SJSA1 (cell line): ENCODE measurements around the gene DDX59. TPM values are rescaled to one million over a fixed set of nuclear protein-coding genes. Genes with fewer than 3 reads are reported as not detected.

Experiments used
- DNase-seq, 2 experiments: peaks; one replicate each; pipeline ENCODE4 v3.0.0-alpha.2; 2015 to 2020; ENCODE audit warnings: low spot score in 2 of 2, low read depth in 1 of 2
- H3K27ac ChIP-seq: fragments of 250-450 bp; sonication (Bioruptor Pico); 2 replicates; pipeline ENCODE4 v1.5.1; 2020; ENCODE audit warnings: mild to moderate bottlenecking, moderate library complexity
- H3K27me3 ChIP-seq: fragments of 250-450 bp; sonication (Bioruptor Pico); replicated peaks from 2 replicates; pipeline ENCODE4 v1.5.1; 2020; ENCODE audit warnings: mild to moderate bottlenecking, moderate library complexity
- H3K36me3 ChIP-seq: fragments of 250-450 bp; sonication (Bioruptor Pico); 2 replicates; pipeline ENCODE4 v1.5.1; 2020; ENCODE audit warnings: mild to moderate bottlenecking
- H3K4me1 ChIP-seq: fragments of 250-450 bp; sonication (Bioruptor Pico); replicated peaks from 2 replicates; pipeline ENCODE4 v1.6.1; 2021; ENCODE audit warnings: mild to moderate bottlenecking
- H3K4me3 ChIP-seq: fragments of 250-450 bp; sonication (Bioruptor Pico); 2 replicates; pipeline ENCODE4 v1.5.1; 2020; ENCODE audit warnings: mild to moderate bottlenecking
- H3K9me3 ChIP-seq: fragments of 250-450 bp; sonication (Bioruptor Pico); replicated peaks from 2 replicates; pipeline ENCODE4 v1.5.1; 2020; ENCODE audit warnings: mild to moderate bottlenecking
- total RNA-seq: library from RNA; depleted of rRNA; stranded (reverse); fragments of >200 nt; shearing (Covaris generic); gene quantifications from 2 replicates; pipeline ENCODE4 v1.2.3, GENCODE V29; 2014

DDX59 gene
- total RNA-seq, 1 experiment from 2014 or later, result 16.5 TPM

DNA sequence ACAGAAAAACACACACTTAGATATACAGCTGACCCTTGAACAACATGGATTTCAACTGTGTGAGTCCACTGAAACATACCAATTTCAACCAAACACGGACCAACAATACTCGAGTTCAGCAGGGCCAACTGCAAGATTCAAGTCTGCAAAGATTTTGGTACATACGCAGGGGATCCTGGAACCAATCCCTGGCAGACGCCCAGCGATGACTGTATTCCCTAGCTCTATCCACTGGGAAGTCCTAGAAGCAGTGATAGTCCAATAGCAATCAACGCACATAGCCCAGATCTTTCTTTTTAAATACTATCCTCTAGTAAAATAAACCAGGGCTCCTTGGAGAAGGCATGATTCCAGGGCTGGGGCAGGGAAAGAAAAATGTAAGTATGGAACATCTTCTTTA lies 9.0 kb downstream of the DDX59 start:
- H3K4me3 ChIP-seq, result no peak overlapping the region
- H3K4me1 ChIP-seq, result 0 out of 2 replicates have a peak, but pooled peaks cover 7% of the 10 kb centered on the region
- no peaks in the 10 kb centered on the region for H3K27me3 ChIP-seq
- H3K36me3 ChIP-seq, result peaks cover 59% of the 10 kb centered on the region
- H3K27ac ChIP-seq, result no peak overlapping the region
- no peak for DNase-seq
- H3K9me3 ChIP-seq, result no peaks in the 10 kb centered on the region

DNA sequence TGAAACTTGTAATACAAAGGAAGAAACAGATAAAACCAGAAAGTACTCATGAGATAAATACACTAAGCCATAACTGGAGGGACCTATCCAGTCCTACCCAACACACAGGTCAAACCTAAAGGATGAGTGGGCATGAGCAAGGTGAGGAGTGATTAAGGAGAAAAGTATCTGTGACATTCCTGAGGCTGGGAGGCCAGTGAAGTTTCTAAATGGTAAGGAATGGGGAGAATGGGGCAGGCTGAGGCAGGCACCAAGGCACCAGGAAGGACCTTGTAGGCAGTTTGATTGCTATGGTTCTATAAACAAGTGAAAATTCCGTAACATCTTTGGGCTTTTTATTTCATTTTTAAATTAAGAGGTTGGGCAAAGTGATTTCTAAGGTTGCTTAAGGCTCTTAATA lies 10.4 kb downstream of the DDX59 start:
- no peaks in the 10 kb centered on the region for H3K27me3 ChIP-seq
- no peak overlapping the region for H3K4me3 ChIP-seq
- H3K9me3 ChIP-seq, result no peaks in the 10 kb centered on the region
- no peak overlapping the region for H3K27ac ChIP-seq
- no peak for DNase-seq
- H3K36me3 ChIP-seq, result peaks cover 52% of the 10 kb centered on the region
- H3K4me1 ChIP-seq, result 0 out of 2 replicates have a peak, but pooled peaks cover 7% of the 10 kb centered on the region

DNA sequence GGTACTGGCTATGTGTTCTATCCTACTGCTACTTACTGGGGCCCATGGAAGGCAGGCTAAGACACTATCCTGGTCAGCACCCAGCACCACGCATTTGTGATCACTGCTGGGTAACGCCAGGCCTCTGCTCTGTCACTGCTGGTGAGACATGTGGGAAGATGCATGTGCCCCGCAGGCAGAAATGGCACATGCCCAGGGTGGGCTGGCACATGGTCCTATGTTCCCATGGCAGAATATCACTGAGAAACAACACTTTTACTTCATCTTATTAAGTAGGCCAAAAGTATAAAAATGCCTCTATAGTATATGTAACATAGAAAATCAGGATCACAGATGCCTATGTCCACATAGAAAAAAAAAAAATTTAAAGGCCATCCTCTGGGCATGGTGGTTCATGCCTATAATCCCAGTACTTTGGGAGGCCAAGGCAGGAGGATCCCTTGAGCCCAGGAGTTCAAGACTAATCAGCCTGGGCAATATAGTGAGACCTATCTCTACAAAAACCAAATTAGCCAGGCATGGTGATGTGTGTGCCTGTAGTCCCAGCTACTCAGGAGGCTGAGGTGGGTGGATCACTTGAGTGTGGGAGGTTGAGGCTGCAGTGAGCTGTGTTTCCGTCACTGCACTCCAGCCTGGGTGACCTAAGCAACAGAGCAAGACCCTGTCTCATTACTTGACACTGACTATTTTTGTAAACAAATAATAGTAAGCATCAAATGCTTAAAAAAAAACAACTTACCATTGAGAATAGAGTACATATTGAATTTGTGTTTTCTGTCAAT lies 11.5 kb downstream of the DDX59 start:
- H3K4me1 ChIP-seq, result 0 out of 2 replicates have a peak, but pooled peaks cover 7% of the 10 kb centered on the region
- no peak overlapping the region for H3K4me3 ChIP-seq
- no peak overlapping the region for H3K27ac ChIP-seq
- peaks cover 44% of the 10 kb centered on the region for H3K36me3 ChIP-seq
- no peaks in the 10 kb centered on the region for H3K9me3 ChIP-seq
- no peak for DNase-seq
- H3K27me3 ChIP-seq, result no peaks in the 10 kb centered on the region

DNA sequence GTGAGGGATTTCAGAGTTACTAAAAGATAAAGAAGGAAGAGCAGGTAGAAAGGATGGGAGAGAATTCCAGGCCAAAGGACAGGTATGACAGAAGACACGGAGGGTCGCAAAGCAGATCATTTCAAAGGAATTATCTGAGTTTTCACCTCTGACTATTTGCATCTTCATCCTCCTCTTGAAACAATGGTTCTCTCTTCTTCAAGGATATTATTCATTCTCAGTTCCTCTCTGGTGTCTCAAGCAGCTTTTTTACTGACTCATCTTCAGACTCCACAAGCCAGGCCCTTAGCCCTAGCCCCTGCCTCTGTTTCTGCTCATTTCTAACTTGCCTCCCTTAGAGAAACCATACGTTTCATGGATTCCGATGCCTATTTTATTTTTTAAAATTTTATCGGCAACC lies 15.0 kb downstream of the DDX59 start:
- no peak for DNase-seq

DNA sequence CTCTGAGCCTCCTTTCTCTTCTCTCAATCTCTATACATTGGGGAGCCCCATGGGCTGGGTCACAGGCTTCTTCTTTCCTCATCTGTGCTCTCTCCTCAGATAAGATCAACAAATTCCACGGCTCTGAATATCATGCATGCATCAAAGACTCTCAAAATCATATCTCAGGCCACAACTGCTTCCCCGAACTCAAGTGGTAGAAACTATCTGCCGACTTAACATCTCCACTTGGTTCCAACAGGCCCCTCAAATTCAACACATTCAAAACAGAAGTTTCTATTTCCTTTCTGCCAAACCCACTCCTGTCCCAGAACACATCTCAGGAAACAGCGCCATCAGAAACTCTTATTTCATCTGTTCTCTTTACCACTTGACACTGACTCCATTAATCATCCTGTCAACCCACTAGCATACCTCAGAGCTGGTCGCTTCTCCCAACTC lies 16.7 kb downstream of the DDX59 start:
- DNase-seq, result no peak
- peaks cover 20% of the 10 kb centered on the region for H3K36me3 ChIP-seq
- H3K9me3 ChIP-seq, result no peaks in the 10 kb centered on the region
- H3K4me3 ChIP-seq, result no peak overlapping the region
- H3K27ac ChIP-seq, result no peak overlapping the region
- no peaks in the 10 kb centered on the region for H3K4me1 ChIP-seq
- H3K27me3 ChIP-seq, result no peaks in the 10 kb centered on the region

More for the DNA sequence above, 15.0 kb downstream of the DDX59 start:
- Histone ChIP-seq H3K4me1 (0 out of 2 replicates have a peak, but pooled peaks cover 6% of the 10 kb centered on the region), H3K27ac (no peak overlapping the region), H3K27me3 (no peaks in the 10 kb centered on the region), H3K4me3 (no peak overlapping the region), H3K36me3 (peaks cover 27% of the 10 kb centered on the region), H3K9me3 (no peaks in the 10 kb centered on the region)

DNA sequence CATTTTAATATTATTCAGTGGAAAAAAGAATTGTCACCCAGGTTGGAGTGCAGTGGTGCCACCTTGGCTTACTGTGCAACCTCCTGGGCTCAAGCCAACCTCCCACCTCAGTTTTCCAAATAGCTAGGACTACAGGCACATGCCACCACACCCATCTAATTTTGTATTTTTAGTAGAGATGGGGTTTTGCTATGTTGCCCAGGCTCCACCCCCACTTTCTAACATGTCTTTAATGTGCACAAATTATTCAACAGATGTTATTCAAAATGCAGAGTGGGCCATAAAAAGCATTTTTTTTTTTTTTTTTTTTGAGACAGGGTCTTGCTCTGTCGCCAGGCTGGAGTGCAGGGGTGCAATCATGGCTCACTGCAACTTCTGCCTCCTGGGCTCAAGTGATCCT lies 17.3 kb downstream of the DDX59 start:
- Histone ChIP-seq H3K4me1 (no peaks in the 10 kb centered on the region), H3K9me3 (no peaks in the 10 kb centered on the region), H3K27me3 (no peaks in the 10 kb centered on the region), H3K36me3 (peaks cover 18% of the 10 kb centered on the region), H3K27ac (no peak overlapping the region), H3K4me3 (no peak overlapping the region)
- no peak for DNase-seq

DNA sequence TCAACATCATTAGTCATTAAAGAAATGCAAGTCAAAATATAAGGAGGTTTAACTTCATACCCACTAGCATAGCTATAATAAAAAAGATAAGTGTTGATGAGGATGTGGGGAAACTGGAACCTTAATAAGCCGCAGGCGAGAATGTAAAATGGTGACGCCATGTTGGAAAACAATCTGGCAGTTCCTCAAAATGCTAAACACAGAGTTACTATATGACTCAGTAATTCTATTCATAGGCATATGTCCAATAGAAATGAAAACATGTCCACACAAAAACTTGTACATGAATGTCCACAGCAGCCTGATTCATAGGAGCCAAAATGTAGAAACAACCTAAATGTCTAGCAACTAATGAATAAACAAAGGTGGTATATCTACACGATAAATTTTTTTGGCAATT lies 23.2 kb downstream of the DDX59 start:
- Histone ChIP-seq H3K27ac (no peak overlapping the region), H3K4me1 (no peaks in the 10 kb centered on the region), H3K36me3 (peaks cover 17% of the 10 kb centered on the region), H3K4me3 (no peak overlapping the region), H3K27me3 (no peaks in the 10 kb centered on the region), H3K9me3 (no peaks in the 10 kb centered on the region)
- no peak for DNase-seq

DNA sequence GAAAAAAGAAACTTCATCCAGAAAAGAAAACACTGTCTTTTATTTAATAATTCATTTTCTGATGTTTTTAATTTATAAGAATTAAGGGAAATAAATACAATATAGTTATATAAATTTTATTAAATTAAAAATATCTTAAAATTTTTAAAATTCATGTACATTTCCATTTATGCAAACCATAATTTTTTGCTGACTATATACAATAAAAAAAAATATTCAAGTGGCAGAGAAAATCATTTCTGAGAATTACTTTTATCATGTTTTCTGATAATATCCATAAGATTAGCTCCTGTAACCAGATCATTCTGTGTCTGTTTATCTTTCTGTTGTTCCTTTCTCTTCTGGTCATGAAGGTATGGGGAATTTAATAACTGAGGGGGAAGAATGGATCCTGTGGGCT lies 25.7 kb downstream of the DDX59 start:
- no peak overlapping the region for H3K4me3 ChIP-seq
- peaks cover 17% of the 10 kb centered on the region for H3K36me3 ChIP-seq
- DNase-seq, result no peak
- H3K27ac ChIP-seq, result no peak overlapping the region
- H3K27me3 ChIP-seq, result no peaks in the 10 kb centered on the region
- H3K4me1 ChIP-seq, result peaks cover 9% of the 10 kb centered on the region
- H3K9me3 ChIP-seq, result no peaks in the 10 kb centered on the region

DNA sequence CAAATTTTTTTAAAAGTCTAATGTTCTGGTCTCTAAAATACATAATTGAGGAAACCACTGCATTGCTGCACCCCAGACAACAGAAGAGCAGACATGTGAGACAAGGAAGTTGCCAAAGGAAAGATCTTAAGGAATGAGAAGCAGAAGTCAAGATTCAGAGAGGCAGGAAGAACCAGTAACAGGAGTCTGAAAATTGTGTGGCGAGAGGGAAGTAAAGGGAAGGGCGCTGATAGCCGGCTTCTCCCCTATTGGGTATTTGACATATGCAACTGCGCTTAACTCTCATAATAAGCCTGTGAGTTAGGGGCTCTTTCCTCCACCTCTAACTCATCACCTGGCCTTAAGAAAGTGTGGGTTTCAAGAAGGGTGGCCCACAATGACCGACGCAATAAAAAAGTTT lies 27.2 kb downstream of the DDX59 start:
- Histone ChIP-seq H3K36me3 (peaks cover 9% of the 10 kb centered on the region), H3K27ac (no peak overlapping the region), H3K4me1 (peaks cover 9% of the 10 kb centered on the region), H3K27me3 (no peaks in the 10 kb centered on the region), H3K4me3 (no peak overlapping the region), H3K9me3 (no peaks in the 10 kb centered on the region)
- no peak for DNase-seq

DNA sequence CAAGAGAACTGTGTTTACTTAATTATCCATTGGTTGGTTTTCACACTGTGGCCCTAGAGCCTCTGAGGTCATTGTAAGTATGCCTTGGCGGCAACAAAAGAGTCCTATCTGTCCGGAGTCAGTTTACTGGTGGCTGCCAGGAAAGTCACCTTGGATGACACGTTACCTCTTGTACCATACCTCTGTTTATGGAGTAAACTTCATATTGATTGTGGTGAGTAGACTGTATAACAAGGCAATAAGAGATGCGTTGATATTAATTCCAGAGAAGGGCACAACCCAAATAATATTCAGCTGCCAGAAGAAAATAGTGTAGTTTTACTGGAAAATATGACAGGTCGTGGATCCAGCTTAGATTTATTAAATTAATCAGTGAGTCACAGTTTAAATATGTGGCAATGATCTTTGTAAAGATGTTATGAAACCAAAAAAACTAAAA lies 28.7 kb downstream of the DDX59 start:
- no peaks in the 10 kb centered on the region for H3K36me3 ChIP-seq
- DNase-seq, result no peak
- H3K4me1 ChIP-seq, result peaks cover 9% of the 10 kb centered on the region
- H3K9me3 ChIP-seq, result no peaks in the 10 kb centered on the region
- H3K27me3 ChIP-seq, result no peaks in the 10 kb centered on the region
- H3K4me3 ChIP-seq, result no peak overlapping the region
- H3K27ac ChIP-seq, result no peak overlapping the region

DNA sequence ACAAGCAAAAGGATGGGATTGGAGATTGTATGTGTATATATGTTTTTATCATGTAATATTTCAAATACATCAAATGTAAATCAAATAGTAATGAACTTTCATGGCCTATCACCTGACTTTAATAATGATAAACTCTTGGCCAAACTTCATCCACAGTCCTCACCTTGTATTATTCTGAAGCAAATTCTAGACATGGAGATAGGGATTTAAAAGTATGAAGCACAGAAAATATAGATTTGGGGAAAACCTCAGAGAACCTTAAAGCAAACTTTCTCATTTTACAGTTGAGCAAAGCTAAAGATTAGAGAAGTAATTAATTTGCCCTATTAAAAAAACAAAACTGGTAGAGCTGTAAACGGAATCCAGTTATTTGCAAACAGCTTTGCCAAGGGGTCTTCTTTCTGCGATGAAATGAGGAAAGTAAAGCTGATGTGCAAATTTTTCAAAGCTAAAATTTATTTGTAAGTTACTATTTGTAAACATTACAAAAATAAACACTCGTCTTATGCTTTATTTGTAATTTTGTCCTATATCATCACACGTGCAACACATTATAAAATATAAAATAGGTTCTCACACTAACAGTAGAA lies 29.2 kb downstream of the DDX59 start:
- Histone ChIP-seq H3K27ac (peak overlapping the region; percentile 90), H3K4me3 (no peak overlapping the region), H3K9me3 (no peaks in the 10 kb centered on the region)

DNA sequence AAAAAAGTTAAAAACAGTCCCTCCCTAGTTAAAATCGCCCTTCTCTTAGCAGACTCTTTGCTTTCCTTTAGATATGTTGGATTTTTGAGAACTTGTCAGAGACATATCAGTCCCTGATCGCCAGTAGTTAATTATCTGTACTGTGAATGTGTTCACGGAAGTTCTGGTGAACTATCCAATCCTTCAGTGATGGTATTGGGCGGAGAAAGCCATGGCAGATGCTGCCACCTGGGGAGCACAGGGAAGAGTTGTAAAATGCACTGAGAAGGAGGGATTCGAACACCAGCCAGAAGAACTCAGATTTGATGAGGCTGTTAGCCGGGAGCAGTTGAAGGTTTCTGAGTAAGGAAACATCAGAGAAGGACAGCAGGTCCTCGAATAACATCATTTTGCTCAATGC lies 31.6 kb downstream of the DDX59 start:
- Histone ChIP-seq H3K4me1 (peaks cover 9% of the 10 kb centered on the region), H3K9me3 (no peaks in the 10 kb centered on the region), H3K27ac (no peak overlapping the region), H3K4me3 (no peak overlapping the region), H3K27me3 (no peaks in the 10 kb centered on the region), H3K36me3 (no peaks in the 10 kb centered on the region)
- no peak for DNase-seq

More for the DNA sequence above, 29.2 kb downstream of the DDX59 start:
- peaks cover 9% of the 10 kb centered on the region for H3K4me1 ChIP-seq
- DNase-seq, result no peak
- H3K27me3 ChIP-seq, result no peaks in the 10 kb centered on the region
- H3K36me3 ChIP-seq, result no peaks in the 10 kb centered on the region

DNA sequence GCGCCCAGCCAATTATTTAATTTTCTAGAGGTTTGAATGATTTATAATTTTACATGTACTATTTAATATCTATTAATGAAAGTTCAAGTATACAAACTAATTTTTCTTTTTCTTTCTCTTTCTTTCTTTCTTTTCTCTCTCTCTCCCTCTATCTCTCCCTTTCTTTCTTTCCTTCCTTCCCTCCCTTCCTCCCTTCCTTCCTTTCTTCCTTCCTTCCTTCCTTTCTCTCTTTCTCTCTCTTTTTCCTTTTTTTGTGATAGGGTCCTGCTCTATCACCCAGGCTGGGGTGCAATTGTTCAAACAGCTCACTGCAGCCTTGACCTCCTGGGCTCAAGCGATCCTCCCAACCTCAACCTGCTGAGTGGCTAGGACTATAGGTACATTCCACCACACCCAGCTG lies 33.0 kb downstream of the DDX59 start:
- H3K4me3 ChIP-seq, result no peak overlapping the region
- H3K27me3 ChIP-seq, result no peaks in the 10 kb centered on the region

More for the DNA sequence above, 33.0 kb downstream of the DDX59 start:
- no peak overlapping the region for H3K27ac ChIP-seq
- H3K36me3 ChIP-seq, result no peaks in the 10 kb centered on the region
- peaks cover 9% of the 10 kb centered on the region for H3K4me1 ChIP-seq
- H3K9me3 ChIP-seq, result no peaks in the 10 kb centered on the region
- DNase-seq, result no peak
